ENCODE results near the gene NAA60.

NAA60 gene
- 24.7 to 27.1 (median 25.9) reads per million in 3 donors for total RNA-seq

DNA sequence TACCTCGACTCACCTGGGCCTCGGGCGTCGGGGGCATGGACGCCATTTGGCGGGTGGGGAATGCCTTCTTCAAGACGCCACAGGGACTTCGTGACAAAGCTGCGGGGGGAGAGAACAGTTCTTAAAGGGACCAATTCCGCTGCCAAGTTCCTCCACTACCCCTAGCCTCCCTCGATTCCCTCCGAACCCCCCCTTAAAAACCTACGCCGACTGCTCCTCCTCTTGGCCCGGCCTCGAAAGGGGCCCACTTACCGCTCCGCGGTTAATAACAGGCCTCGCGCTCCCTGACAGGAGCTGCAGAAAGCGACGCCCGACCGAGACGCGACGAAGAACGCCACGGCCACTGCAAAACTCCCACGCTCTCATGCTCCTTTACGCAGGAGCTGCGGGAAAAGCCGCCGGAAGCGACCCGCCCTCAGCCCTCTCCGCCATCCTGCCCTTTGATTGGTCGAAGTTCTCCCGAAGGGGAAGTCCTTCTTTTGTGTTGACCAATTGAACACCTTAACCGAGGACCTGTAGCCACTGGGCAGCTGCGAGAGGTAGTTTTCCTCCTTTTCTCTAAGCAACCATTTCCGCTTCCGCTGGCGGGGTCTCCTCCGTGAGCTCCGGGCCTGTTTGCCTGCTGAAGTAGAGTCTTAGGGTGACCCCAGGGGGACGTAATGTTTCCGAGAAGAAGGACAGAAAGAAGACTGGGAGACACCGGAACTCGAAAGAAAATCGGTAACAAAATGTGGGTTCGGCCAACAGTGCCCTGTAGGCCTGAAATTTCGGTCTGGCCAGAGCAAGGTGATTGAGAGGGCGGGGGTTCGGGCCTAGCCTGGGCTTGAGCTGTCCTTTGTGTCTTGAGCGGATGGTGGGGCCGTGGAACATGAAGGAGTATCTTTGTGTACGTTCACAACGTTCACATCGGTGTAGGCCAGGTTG, at the start of gene NAA60, which contains the start of gene ZNF597:
Gene NAA60, plus strand, starts transcription at position 573 of the 924 bp plus-strand sequence. CDS start 32,548 bp downstream, outside the sequence.
Gene ZNF597, minus strand, starts transcription at position 397 of the 924 bp plus-strand sequence. Its CDS starts 351 bp downstream, at position 46.
- H3K4me1 ChIP-seq (ENCODE audit: control insufficient read depth, insufficient read depth, low read length, poor library complexity, severe bottlenecking) = no peaks in the 10 kb centered on the region
- DNase-seq = peak; percentile 75 to 79 (median 76)
- peaks cover 4% of the 10 kb centered on the region for H3K36me3 ChIP-seq (ENCODE audit: control insufficient read depth, insufficient read depth, low read length)
- no peaks in the 10 kb centered on the region for H3K27me3 ChIP-seq (replicated peaks; ENCODE audit: control insufficient read depth, insufficient read depth, low read length, poor library complexity, severe bottlenecking)
- peak within 1 kb of the TSS; percentile 59 for H3K4me3 ChIP-seq (ENCODE audit: insufficient read depth, low read depth, low read length, poor library complexity, severe bottlenecking)
- no peaks in the 10 kb centered on the region for H3K9me3 ChIP-seq (ENCODE audit: control insufficient read depth, low read length)
- H3K27ac ChIP-seq (ENCODE audit: insufficient read depth, low read length, poor library complexity, severe bottlenecking) = peak within 1 kb of the TSS; percentile 80

- Histone ChIP-seq H3K9me3 (ENCODE audit: control insufficient read depth, low read length) (peaks cover 9% of the 10 kb centered on the region), H3K36me3 (ENCODE audit: control insufficient read depth, insufficient read depth, low read length) (peaks cover 26% of the 10 kb centered on the region), H3K4me1 (ENCODE audit: control insufficient read depth, insufficient read depth, low read length, poor library complexity, severe bottlenecking) (peaks cover 20% of the 10 kb centered on the region), H3K27me3 (replicated peaks; ENCODE audit: control insufficient read depth, insufficient read depth, low read length, poor library complexity, severe bottlenecking) (no peaks in the 10 kb centered on the region), H3K27ac (ENCODE audit: insufficient read depth, low read length, poor library complexity, severe bottlenecking) (peak overlapping the region; percentile 79), H3K4me3 (ENCODE audit: insufficient read depth, low read depth, low read length, poor library complexity, severe bottlenecking) (peak overlapping the region; percentile 83)
- DNase-seq = no peak
Measured at GRCh38 chr16:3400446-3400778, 43.1 kb upstream of the NAA60 start.

DNA sequence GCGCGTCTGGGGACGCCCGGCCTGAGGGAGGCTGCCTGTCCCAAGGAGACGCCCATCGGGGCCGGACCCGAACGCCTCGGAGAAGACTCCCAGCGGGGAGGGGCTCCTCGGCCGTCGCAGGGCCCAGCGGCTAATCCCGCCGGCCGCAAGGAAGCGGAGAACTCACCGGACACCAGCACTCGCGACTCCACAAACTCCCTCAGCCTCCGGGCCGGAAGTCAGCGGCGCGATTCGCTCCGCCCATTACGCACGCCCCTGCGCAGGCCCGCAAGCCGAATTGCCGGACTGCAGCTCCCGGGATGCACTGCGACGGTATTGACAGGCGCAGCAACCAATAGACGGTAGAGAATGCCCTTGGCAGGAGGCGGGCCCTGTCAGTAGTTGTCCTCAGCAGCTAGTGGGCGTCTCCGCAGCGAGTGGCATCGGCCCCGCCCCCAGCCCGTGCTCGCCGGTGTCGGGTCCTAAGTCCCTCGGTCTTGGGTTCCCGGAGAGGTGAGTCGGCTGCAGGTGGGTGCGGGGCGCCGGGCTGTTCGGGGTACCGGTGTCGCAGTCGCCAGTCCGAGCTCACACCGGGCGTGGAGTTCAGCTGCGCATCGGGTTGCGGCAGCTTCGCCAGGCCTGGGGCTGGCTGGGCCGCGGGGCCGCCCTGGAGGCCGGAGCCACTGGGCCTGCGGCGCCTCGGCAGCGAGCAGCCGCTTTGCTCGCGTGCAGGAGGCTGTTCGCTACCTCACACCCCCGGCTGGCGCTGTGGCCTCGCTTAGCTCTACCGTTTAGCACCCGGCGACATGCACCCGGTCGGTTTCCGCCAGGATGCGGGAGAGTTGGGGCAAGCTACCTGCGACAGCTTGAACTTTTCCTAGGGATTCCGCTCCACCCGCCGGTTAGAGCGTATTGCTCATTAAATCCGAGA, 42.4 kb upstream of the NAA60 start, which contains the start of the genes ZNF174 and ZSCAN32:
Gene ZNF174, plus strand, starts transcription at position 437 of the 910 bp plus-strand sequence. CDS start 790 bp downstream, outside the sequence.
Gene ZSCAN32, minus strand, starts transcription at position 226 of the 910 bp plus-strand sequence. CDS start 3,447 bp downstream, outside the sequence.
- Histone ChIP-seq H3K27ac (ENCODE audit: insufficient read depth, low read length, poor library complexity, severe bottlenecking) (peak within 1 kb of the TSS; percentile 79), H3K4me3 (ENCODE audit: insufficient read depth, low read depth, low read length, poor library complexity, severe bottlenecking) (peak within 1 kb of the TSS; percentile 83), H3K4me1 (ENCODE audit: control insufficient read depth, insufficient read depth, low read length, poor library complexity, severe bottlenecking) (peaks cover 20% of the 10 kb centered on the region), H3K36me3 (ENCODE audit: control insufficient read depth, insufficient read depth, low read length) (peaks cover 33% of the 10 kb centered on the region), H3K9me3 (ENCODE audit: control insufficient read depth, low read length) (peaks cover 14% of the 10 kb centered on the region), H3K27me3 (replicated peaks; ENCODE audit: control insufficient read depth, insufficient read depth, low read length, poor library complexity, severe bottlenecking) (no peaks in the 10 kb centered on the region)
- DNase-seq = peak; percentile 92 to 99 (median 96)

DNA sequence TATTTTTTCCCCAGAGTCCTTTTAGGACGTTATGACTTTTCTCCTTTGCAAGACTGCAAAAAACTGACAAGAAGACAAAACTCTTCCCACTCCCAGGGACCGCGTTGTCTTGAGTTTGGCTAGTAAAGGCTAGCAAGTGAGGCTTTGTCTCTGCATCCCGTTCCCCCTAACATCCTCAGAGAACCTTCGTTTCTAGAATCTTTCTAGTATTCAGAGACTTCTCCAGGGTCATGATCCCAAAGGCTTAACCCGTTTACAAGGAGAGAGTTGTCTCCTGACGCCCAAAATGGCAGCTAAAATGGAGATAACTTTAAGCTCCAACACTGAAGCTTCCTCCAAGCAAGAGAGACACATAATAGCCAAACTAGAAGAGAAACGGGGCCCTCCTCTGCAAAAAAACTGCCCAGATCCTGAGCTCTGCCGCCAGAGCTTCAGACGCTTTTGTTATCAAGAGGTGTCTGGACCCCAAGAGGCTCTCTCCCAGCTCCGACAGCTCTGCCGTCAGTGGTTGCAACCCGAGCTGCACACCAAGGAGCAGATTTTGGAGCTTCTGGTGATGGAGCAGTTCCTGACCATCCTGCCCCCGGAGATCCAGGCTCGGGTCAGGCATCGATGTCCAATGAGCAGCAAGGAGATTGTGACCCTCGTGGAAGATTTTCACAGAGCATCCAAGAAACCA, 41.6 kb upstream of the NAA60 start:
- peak overlapping the region; percentile 66 for H3K27ac ChIP-seq (ENCODE audit: insufficient read depth, low read length, poor library complexity, severe bottlenecking)
- peaks cover 35% of the 10 kb centered on the region for H3K36me3 ChIP-seq (ENCODE audit: control insufficient read depth, insufficient read depth, low read length)
- DNase-seq = no peak

GRCh38 chr16:3408561-3409197, 34.8 kb upstream of the NAA60 start:
- no peaks in the 10 kb centered on the region for H3K27me3 ChIP-seq (replicated peaks; ENCODE audit: control insufficient read depth, insufficient read depth, low read length, poor library complexity, severe bottlenecking)
- H3K4me1 ChIP-seq (ENCODE audit: control insufficient read depth, insufficient read depth, low read length, poor library complexity, severe bottlenecking) = no peaks in the 10 kb centered on the region
- no peak for DNase-seq
- H3K9me3 ChIP-seq (ENCODE audit: control insufficient read depth, low read length) = peaks cover 71% of the 10 kb centered on the region
- no peak overlapping the region for H3K27ac ChIP-seq (ENCODE audit: insufficient read depth, low read length, poor library complexity, severe bottlenecking)
- H3K36me3 ChIP-seq (ENCODE audit: control insufficient read depth, insufficient read depth, low read length) = peaks cover 46% of the 10 kb centered on the region
- no peak overlapping the region for H3K4me3 ChIP-seq (ENCODE audit: insufficient read depth, low read depth, low read length, poor library complexity, severe bottlenecking)

More for the DNA sequence above, 41.6 kb upstream of the NAA60 start:
- Histone ChIP-seq H3K9me3 (ENCODE audit: control insufficient read depth, low read length) (peaks cover 22% of the 10 kb centered on the region), H3K4me1 (ENCODE audit: control insufficient read depth, insufficient read depth, low read length, poor library complexity, severe bottlenecking) (peaks cover 20% of the 10 kb centered on the region), H3K4me3 (ENCODE audit: insufficient read depth, low read depth, low read length, poor library complexity, severe bottlenecking) (peak overlapping the region; percentile 83), H3K27me3 (replicated peaks; ENCODE audit: control insufficient read depth, insufficient read depth, low read length, poor library complexity, severe bottlenecking) (no peaks in the 10 kb centered on the region)

DNA sequence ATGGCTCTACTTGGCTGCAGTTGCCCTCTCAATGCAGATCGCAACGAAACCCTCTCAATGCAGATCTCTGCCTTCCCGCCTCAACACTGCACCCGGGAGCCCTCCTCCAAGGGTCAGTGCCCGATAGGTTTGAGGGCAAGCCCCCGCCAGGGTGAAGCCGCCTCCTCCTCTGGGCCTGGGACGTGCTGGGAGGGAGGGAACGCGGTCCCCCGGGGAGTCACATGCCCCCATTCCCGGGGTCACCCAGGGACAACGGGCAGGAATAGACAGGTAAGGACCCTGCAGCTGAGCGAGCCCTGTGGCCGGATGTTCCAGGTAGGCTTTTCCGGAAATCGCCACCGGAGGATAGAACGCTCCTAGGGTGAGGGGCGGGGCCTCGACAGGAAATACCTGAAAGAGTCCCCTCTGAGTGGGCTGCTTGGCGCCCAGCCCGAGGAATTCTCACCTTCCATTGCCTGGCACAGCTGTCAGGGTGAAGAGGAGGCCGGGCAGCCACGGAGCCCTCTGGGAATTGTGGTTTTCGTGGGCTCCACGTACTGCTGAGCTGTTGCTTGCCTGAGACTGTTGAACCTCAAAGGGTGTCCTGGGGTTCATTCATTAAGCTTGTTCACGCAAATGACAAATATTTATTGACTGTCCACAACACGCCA, 29.6 kb upstream of the NAA60 start:
- Histone ChIP-seq H3K4me1 (ENCODE audit: control insufficient read depth, insufficient read depth, low read length, poor library complexity, severe bottlenecking) (no peaks in the 10 kb centered on the region), H3K4me3 (ENCODE audit: insufficient read depth, low read depth, low read length, poor library complexity, severe bottlenecking) (no peak overlapping the region), H3K27ac (ENCODE audit: insufficient read depth, low read length, poor library complexity, severe bottlenecking) (no peak overlapping the region), H3K36me3 (ENCODE audit: control insufficient read depth, insufficient read depth, low read length) (peaks cover 2% of the 10 kb centered on the region), H3K27me3 (replicated peaks; ENCODE audit: control insufficient read depth, insufficient read depth, low read length, poor library complexity, severe bottlenecking) (no peaks in the 10 kb centered on the region), H3K9me3 (ENCODE audit: control insufficient read depth, low read length) (peaks cover 42% of the 10 kb centered on the region)
- DNase-seq = no peak

- no peaks in the 10 kb centered on the region for H3K9me3 ChIP-seq (ENCODE audit: control insufficient read depth, low read length)
- H3K36me3 ChIP-seq (ENCODE audit: control insufficient read depth, insufficient read depth, low read length) = no peaks in the 10 kb centered on the region
- H3K27me3 ChIP-seq (replicated peaks; ENCODE audit: control insufficient read depth, insufficient read depth, low read length, poor library complexity, severe bottlenecking) = no peaks in the 10 kb centered on the region
- DNase-seq = peak; percentile 3 to 27 (median 9)
- no peak overlapping the region for H3K27ac ChIP-seq (ENCODE audit: insufficient read depth, low read length, poor library complexity, severe bottlenecking)
- no peak overlapping the region for H3K4me3 ChIP-seq (ENCODE audit: insufficient read depth, low read depth, low read length, poor library complexity, severe bottlenecking)
- no peaks in the 10 kb centered on the region for H3K4me1 ChIP-seq (ENCODE audit: control insufficient read depth, insufficient read depth, low read length, poor library complexity, severe bottlenecking)
Measured at GRCh38 chr16:3431779-3432219, 11.7 kb upstream of the NAA60 start.

DNA sequence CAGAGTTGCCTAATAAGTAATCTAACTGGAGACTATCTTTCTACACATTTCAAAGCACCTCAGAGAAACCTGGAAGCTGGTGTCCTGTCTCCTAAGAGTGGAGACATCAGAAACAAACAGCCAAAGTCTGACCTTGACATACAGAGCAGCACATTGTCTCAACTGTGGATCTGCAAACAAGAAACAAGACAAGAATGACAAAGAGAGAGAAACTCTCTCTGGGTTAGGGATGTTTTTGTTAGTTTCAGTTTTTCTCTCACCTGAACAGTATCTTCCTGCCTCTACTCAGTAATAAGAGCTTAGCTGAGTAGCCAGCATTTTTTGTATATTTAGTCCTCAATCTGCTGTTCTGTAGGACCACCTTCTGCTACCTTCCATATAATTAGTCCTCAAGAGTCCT, 9.1 kb upstream of the NAA60 start:
- no peaks in the 10 kb centered on the region for H3K36me3 ChIP-seq (ENCODE audit: control insufficient read depth, insufficient read depth, low read length)
- no peaks in the 10 kb centered on the region for H3K9me3 ChIP-seq (ENCODE audit: control insufficient read depth, low read length)
- no peak for DNase-seq
- H3K4me1 ChIP-seq (ENCODE audit: control insufficient read depth, insufficient read depth, low read length, poor library complexity, severe bottlenecking) = no peaks in the 10 kb centered on the region
- no peak overlapping the region for H3K27ac ChIP-seq (ENCODE audit: insufficient read depth, low read length, poor library complexity, severe bottlenecking)
- no peak overlapping the region for H3K4me3 ChIP-seq (ENCODE audit: insufficient read depth, low read depth, low read length, poor library complexity, severe bottlenecking)
- no peaks in the 10 kb centered on the region for H3K27me3 ChIP-seq (replicated peaks; ENCODE audit: control insufficient read depth, insufficient read depth, low read length, poor library complexity, severe bottlenecking)

Data from effector memory CD4-positive, alpha-beta T cell (primary cell).